Urinary bladder (tissue), 4 donors: ENCODE measurements around the gene TBC1D8. TPM values are rescaled to one million over a fixed set of nuclear protein-coding genes. Genes with fewer than 3 reads are reported as not detected.
"Not testable (repeated sequence)": the region's sequence is repeated elsewhere in the genome, so short reads cannot be mapped to it uniquely, and the experiment has no call there.

Source experiments
- DNase-seq: peaks from one replicate; pipeline ENCODE4 v3.0.0-alpha.2; 2015; ENCODE audit errors: extremely low spot score
- H3K27ac ChIP-seq: one replicate; pipeline ENCODE4 v1.5.1; 2013; ENCODE audit warnings: low read depth, mild to moderate bottlenecking, moderate library complexity
- H3K36me3 ChIP-seq: one replicate; pipeline ENCODE4 v1.6.1; 2013; ENCODE audit warnings: mild to moderate bottlenecking, moderate library complexity; ENCODE audit not compliant: insufficient read depth
- H3K4me1 ChIP-seq: one replicate; pipeline ENCODE4 v1.6.1; 2013; ENCODE audit warnings: mild to moderate bottlenecking, moderate library complexity; ENCODE audit not compliant: insufficient read depth
- H3K4me3 ChIP-seq: one replicate; pipeline ENCODE4 v1.5.1; 2013; ENCODE audit warnings: low read depth, low read length
- WGBS: extraction: QIAGEN DNeasy Blood & Tissue Kit; methylation state at CpG from one replicate; pipeline ENCODE4 v1.1.7; 2013; 5-methylcytosine and 5-hydroxymethylcytosine counted together
- polyA plus RNA-seq: library from polyadenylated mRNA; stranded (reverse); fragments of 200-250 nt; gene quantifications from one replicate; pipeline ENCODE4 v1.2.3, GENCODE V29; 2013
- total RNA-seq: library from RNA; depleted of rRNA; stranded (reverse); fragments of >200 nt; gene quantifications from one replicate; pipeline ENCODE4 v1.2.3, GENCODE V29; 2014
- donor health status: healthy with polysubstance abuse.
- donor health status: healthy.

TBC1D8 gene
- total and polyA plus RNA-seq, 2 donors: 14.0 to 19.0 TPM

- 64% methylated on average over 3 of the region's 3 CpGs for WGBS
- Histone ChIP-seq H3K4me3 (no peak overlapping the region), H3K36me3 (no peaks in the 10 kb centered on the region), H3K4me1 (no peaks in the 10 kb centered on the region), H3K27ac (no peak overlapping the region)
- DNase-seq: no peak
Observed at GRCh38 chr2:101179982-101180381, 28.8 kb upstream of the TBC1D8 start.

GRCh38 chr2:101176803-101177202 lies 25.6 kb upstream of the TBC1D8 start:
- H3K4me3 ChIP-seq: no peak overlapping the region
- WGBS: 74% methylated on average over 4 of the region's 4 CpGs
- no peaks in the 10 kb centered on the region for H3K36me3 ChIP-seq
- DNase-seq: no peak
- no peaks in the 10 kb centered on the region for H3K4me1 ChIP-seq
- no peak overlapping the region for H3K27ac ChIP-seq

GRCh38 chr2:101175991-101176390 lies 24.8 kb upstream of the TBC1D8 start:
- H3K4me1 ChIP-seq: no peaks in the 10 kb centered on the region
- no peak overlapping the region for H3K27ac ChIP-seq
- no peak for DNase-seq
- 88% methylated on average over 3 of the region's 3 CpGs for WGBS
- H3K36me3 ChIP-seq: no peaks in the 10 kb centered on the region
- no peak overlapping the region for H3K4me3 ChIP-seq

GRCh38 chr2:101173707-101174295 lies 22.6 kb upstream of the TBC1D8 start:
- no peaks in the 10 kb centered on the region for H3K36me3 ChIP-seq
- no peak for DNase-seq
- no peak overlapping the region for H3K27ac ChIP-seq
- 80% methylated on average over 2 of the region's 2 CpGs for WGBS
- H3K4me1 ChIP-seq: no peaks in the 10 kb centered on the region
- H3K4me3 ChIP-seq: no peak overlapping the region

GRCh38 chr2:101169822-101170221 lies 18.6 kb upstream of the TBC1D8 start:
- 73% methylated on average over 2 of the region's 2 CpGs for WGBS

GRCh38 chr2:101168706-101169105 lies 17.5 kb upstream of the TBC1D8 start:
- DNase-seq: no peak
- 94% methylated on average over 1 of the region's 1 CpG for WGBS
- no peaks in the 10 kb centered on the region for H3K4me1 ChIP-seq
- H3K4me3 ChIP-seq: no peak overlapping the region
- no peaks in the 10 kb centered on the region for H3K36me3 ChIP-seq
- no peak overlapping the region for H3K27ac ChIP-seq

More at GRCh38 chr2:101169822-101170221, 18.6 kb upstream of the TBC1D8 start:
- H3K27ac ChIP-seq, H3K4me3 ChIP-seq, H3K4me1 ChIP-seq, H3K36me3 ChIP-seq, DNase-seq: not testable (repeated sequence)

- WGBS: 86% methylated on average over 2 of the region's 2 CpGs
- not testable (repeated sequence) for H3K27ac ChIP-seq, H3K4me3 ChIP-seq, DNase-seq, H3K36me3 ChIP-seq, H3K4me1 ChIP-seq
Observed at GRCh38 chr2:101167532-101167931, 16.4 kb upstream of the TBC1D8 start.

- H3K27ac ChIP-seq: no peak overlapping the region
- no peak for DNase-seq
- 85% methylated on average over 2 of the region's 2 CpGs for WGBS
- H3K4me1 ChIP-seq: no peaks in the 10 kb centered on the region
- no peak overlapping the region for H3K4me3 ChIP-seq
- no peaks in the 10 kb centered on the region for H3K36me3 ChIP-seq
Observed at GRCh38 chr2:101164021-101164420, 12.8 kb upstream of the TBC1D8 start.

- H3K4me1 ChIP-seq: no peaks in the 10 kb centered on the region
- WGBS: 69% methylated on average over 9 of the region's 9 CpGs
- H3K4me3 ChIP-seq: no peak overlapping the region
- no peak overlapping the region for H3K27ac ChIP-seq
- no peak for DNase-seq
- H3K36me3 ChIP-seq: no peaks in the 10 kb centered on the region
Observed at GRCh38 chr2:101162561-101163330, 11.6 kb upstream of the TBC1D8 start.

GRCh38 chr2:101161658-101162057 lies 10.5 kb upstream of the TBC1D8 start:
- Histone ChIP-seq H3K4me1 (no peaks in the 10 kb centered on the region), H3K4me3 (no peak overlapping the region), H3K27ac (no peak overlapping the region), H3K36me3 (no peaks in the 10 kb centered on the region)
- 95% methylated on average over 3 of the region's 3 CpGs for WGBS
- no peak for DNase-seq

GRCh38 chr2:101160454-101160853 lies 9.3 kb upstream of the TBC1D8 start:
- H3K27ac ChIP-seq: no peak overlapping the region
- H3K4me1 ChIP-seq: no peaks in the 10 kb centered on the region
- H3K4me3 ChIP-seq: no peak overlapping the region
- DNase-seq: no peak
- WGBS: 91% methylated on average over 3 of the region's 3 CpGs
- no peaks in the 10 kb centered on the region for H3K36me3 ChIP-seq

GRCh38 chr2:101159526-101159925 lies 8.3 kb upstream of the TBC1D8 start:
- no peak overlapping the region for H3K4me3 ChIP-seq
- H3K36me3 ChIP-seq: no peaks in the 10 kb centered on the region
- no peaks in the 10 kb centered on the region for H3K4me1 ChIP-seq
- H3K27ac ChIP-seq: no peak overlapping the region
- WGBS: over 99% methylated on average over 2 of the region's 2 CpGs
- DNase-seq: no peak

- Histone ChIP-seq H3K27ac (no peak overlapping the region), H3K4me3 (no peak overlapping the region), H3K4me1 (no peaks in the 10 kb centered on the region), H3K36me3 (no peaks in the 10 kb centered on the region)
- 92% methylated on average over 6 of the region's 6 CpGs for WGBS
- DNase-seq: no peak
Observed at GRCh38 chr2:101157272-101157671, 6.1 kb upstream of the TBC1D8 start.

GRCh38 chr2:101153787-101154186 lies 2.6 kb upstream of the TBC1D8 start:
- 73% methylated on average over 7 of the region's 7 CpGs for WGBS
- no peak overlapping the region for H3K27ac ChIP-seq
- no peak overlapping the region for H3K4me3 ChIP-seq
- no peak for DNase-seq
- no peaks in the 10 kb centered on the region for H3K36me3 ChIP-seq
- no peaks in the 10 kb centered on the region for H3K4me1 ChIP-seq
